Stimulated activated CD4-positive, alpha-beta T cell treated with anti-CD3 and anti-CD28 coated beads, Interleukin-12 subunit alpha, Interleukin-12 subunit beta, amount 100 ng/mL, for 48 hours (primary cell): ENCODE data around the gene PTPN13.
A peak's percentile ranks its signal among the peaks of the same experiment; 100 is the strongest.

Experiments used
- DNase-seq, 3 donors: peaks; one replicate each; pipeline ENCODE4 v3.0.0-alpha.2; 2020; ENCODE audit warnings: low read depth in 2 of 3, low spot score in 1 of 3

PTPN13 gene

GRCh38 chr4:86593688-86594558, at the start of gene PTPN13:
Gene PTPN13 (plus strand): TSS chr4:86594315. CDS start chr4:86635257, 40,942 bp downstream.
- peak; percentile 47 to 69 (median 52) for DNase-seq

GRCh38 chr4:86547140-86547539, 47.0 kb upstream of the PTPN13 start:
- no peak for DNase-seq

- no peak for DNase-seq
Observed at GRCh38 chr4:86549163-86549788, 44.8 kb upstream of the PTPN13 start.

- DNase-seq, result no peak
Observed at GRCh38 chr4:86551387-86551786, 42.7 kb upstream of the PTPN13 start.

DNA sequence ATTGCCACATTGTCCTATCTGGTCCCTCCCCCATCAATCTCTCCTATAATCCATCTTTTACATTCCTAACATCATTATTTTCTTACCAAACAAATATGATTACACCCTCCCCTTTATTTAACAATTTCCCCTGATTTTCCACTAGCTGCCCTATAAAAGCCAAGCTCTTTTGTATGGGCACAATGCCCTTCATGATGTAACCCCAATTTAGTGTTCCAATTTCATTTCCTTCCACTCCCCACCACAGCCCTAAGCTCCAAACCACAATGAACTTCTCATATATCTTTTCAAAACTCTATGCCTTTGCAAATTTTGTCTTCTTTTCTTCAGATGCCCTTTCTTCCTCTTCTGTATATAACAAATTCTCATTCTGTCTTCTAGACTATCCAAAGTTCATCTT, 39.5 kb upstream of the PTPN13 start:
- DNase-seq, result no peak

DNA sequence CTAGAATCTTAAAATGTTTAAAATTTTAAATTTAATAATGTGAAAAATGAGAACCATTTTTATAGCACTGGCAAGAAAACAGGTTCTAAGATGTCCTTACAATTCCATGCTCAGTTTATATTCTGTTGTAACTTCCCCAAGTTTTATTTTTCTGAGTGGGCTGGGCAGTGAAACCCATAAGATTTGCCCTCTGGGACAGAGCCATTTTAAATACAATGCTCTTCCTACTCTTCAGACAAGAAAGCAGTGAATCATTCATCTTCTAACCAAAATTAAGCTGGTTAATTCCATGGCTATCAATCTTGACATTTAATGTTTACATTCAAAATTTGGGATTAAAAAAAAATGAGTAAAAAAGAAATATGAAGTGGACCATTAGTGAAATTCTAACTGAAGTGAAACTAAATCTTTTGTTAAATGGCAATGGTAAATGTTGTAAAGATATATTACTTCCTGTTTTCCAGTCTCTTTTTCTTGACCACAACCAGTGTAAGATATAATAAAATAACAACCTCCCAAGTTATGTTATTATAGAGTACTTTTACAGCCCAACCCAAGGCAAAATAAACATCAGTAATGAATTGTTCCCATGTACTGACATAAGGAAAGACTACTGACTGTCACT, 37.2 kb upstream of the PTPN13 start:
- DNase-seq, result no peak

GRCh38 chr4:86557526-86557925, 36.6 kb upstream of the PTPN13 start:
- no peak for DNase-seq

- no peak for DNase-seq
Observed at GRCh38 chr4:86558258-86558657, 35.9 kb upstream of the PTPN13 start.

DNA sequence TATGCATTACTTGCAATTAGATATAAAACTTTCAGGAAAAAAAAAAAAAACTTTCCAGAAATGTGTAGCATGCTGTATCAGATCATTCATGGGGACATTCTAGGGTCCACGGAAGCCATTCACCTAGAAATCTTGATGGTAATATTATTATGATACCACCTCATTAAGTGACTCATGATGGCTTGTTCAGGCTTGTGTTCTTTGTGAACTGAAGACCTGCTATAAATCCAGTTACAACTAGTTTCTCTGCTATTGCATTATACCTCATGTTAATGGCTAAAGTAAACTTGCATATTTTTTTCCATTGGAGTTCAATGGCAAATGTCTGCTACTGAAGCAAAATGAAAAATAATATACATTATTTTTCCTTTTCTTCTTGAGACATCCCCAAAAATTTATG, 35.3 kb upstream of the PTPN13 start:
- DNase-seq, result no peak

DNA sequence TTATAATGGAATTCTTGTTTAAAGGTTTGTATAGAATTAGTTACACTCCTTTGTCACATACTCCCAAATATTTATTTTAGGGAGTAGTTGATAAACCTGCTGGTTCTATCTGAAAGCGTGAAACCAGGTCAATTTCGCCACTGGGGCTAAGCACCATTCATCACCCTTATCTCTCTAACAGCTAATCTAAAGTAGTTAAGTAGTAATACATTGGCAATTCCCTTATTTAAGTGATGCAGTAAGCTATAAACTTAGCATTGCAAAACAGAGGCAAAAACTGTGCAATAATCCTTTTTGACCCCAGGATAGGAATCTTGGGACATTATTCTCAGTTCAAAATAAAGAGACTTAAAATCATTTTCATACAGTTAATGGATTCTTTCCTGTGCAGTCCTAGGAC, 33.7 kb upstream of the PTPN13 start:
- no peak for DNase-seq

- DNase-seq, result no peak
Observed at GRCh38 chr4:86561256-86561655, 32.9 kb upstream of the PTPN13 start.

GRCh38 chr4:86563416-86563815, 30.7 kb upstream of the PTPN13 start:
- no peak for DNase-seq

DNA sequence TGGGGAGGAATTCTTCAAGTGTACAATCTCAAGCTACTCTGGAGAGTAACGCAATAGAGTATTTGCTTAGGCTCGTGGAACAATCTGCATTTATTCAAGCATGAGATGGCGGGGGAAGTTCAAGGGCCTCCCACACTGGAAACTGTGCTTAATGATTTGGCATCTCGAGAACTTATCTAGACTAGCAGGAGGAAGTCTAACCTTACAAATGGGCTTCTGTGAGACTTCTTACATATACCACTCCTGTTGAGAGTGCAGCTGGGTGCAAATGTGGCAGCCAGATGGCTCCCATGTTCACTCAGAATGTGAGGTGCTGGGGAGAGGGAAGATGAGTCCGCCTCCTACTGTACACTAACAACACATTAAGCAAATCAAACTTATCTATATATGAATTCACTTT, 29.3 kb upstream of the PTPN13 start:
- no peak for DNase-seq

DNA sequence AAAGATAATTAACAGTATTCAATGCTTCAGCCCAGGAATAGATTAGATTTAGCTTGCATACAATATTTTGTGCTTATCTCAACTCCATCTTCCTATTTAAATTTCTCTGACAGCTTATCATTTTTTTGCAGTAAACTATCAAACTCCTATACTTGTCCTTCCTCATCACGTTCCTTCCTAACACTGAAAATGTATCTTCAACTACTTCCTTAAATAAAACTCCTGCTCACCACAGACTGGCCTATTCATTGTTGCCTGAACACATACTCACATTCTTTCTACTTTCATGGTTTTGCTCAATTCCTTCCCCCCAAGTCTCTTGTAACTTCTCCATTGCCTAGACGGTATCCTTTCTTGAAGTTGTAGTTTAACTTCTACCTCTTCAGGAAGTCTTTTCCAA, 28.5 kb upstream of the PTPN13 start:
- no peak for DNase-seq

DNA sequence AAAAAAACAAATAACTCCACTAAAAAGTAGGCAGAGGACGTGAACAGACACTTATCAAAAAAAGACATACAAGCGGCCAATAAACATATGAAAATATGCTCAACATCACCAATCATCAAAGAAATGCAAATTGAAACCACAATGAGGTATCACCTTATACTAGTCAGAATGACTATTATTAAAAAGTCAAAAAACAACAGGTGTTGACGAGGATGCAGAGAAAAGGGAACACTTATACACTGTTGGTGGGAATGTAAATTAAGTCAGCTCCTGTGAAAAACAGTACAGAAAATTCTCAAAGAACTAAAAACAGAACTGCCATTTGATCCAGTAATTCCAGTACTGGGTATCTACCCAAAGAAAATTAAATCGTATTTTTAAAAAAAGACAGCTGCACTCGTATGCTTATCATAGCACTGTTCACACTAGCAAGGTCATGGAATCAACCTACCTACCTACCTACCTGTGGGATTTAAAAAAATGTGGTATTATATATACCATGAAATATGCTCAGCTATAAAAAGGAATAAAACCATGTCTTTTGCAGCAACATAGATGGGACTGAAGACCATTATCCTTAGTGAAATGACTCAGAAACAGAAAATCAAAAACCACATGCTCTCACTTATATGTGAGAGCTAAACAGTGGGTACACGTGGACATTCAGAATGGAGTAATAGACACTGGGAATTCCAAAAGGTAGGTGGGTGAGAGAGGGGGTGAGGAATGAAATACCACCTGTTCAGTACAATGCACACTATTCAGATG, 24.8 kb upstream of the PTPN13 start:
- DNase-seq, result no peak

DNA sequence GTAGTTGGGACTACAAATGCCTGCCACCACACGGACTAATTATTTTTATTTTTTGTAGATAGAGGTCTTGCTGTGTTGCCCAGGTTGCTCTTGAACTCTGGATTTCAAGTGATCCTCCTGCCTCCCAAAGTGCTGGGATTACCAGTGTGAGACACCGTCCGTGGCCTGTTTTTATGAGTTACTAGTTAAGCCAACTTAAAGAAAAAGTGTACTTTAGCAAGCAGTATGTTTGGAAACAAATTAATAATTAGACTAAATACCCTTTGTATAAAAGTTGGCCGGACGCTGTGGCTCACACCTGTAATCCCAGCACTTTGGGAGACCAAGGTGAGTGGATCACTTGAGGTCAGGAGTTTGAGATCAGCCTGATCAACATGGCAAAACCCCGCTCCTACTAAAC, 14.2 kb upstream of the PTPN13 start:
- no peak for DNase-seq

- DNase-seq, result no peak
Observed at GRCh38 chr4:86582410-86582809, 11.7 kb upstream of the PTPN13 start.

GRCh38 chr4:86586160-86586572, 7.9 kb upstream of the PTPN13 start:
- DNase-seq, result no peak

GRCh38 chr4:86586626-86587380, 7.3 kb upstream of the PTPN13 start:
- no peak for DNase-seq

GRCh38 chr4:86587381-86588140, 6.6 kb upstream of the PTPN13 start:
- no peak for DNase-seq
